NCI-H774 (cell line): Measurements from ENCODE around the gene RASGRP2.

Experiments used
- DNase-seq: peaks from one replicate; lab custom pipeline; 2025; lab: John Stamatoyannopoulos, UW

RASGRP2 gene

GRCh38 chr11:64770120-64770519 is 26.2 kb upstream of the RASGRP2 start:
- DNase-seq, result no peak

GRCh38 chr11:64769283-64769682 is 25.3 kb upstream of the RASGRP2 start:
- no peak for DNase-seq

DNA sequence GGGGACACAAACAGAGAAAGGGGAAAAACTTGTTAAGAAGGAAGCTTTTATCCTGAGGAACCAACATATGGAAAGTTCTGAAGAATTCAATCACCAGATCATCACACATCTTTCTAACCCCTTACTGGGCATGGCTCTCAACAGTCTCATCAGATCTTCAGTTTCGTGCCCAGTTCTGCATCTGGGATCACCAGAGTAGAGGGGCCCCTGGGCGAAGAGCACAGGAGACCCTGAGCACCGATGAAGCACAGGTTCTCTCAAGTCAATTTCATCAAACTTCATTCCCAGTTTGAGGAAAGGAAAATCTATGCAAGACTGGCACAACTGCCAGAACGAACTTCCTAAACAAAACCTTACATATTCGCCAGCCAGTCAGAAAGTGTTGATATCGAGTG is 24.4 kb upstream of the RASGRP2 start:
- DNase-seq, result no peak

GRCh38 chr11:64767344-64768299 is 23.7 kb upstream of the RASGRP2 start:
- no peak for DNase-seq

GRCh38 chr11:64766881-64767280 is 22.9 kb upstream of the RASGRP2 start:
- DNase-seq, result no peak

DNA sequence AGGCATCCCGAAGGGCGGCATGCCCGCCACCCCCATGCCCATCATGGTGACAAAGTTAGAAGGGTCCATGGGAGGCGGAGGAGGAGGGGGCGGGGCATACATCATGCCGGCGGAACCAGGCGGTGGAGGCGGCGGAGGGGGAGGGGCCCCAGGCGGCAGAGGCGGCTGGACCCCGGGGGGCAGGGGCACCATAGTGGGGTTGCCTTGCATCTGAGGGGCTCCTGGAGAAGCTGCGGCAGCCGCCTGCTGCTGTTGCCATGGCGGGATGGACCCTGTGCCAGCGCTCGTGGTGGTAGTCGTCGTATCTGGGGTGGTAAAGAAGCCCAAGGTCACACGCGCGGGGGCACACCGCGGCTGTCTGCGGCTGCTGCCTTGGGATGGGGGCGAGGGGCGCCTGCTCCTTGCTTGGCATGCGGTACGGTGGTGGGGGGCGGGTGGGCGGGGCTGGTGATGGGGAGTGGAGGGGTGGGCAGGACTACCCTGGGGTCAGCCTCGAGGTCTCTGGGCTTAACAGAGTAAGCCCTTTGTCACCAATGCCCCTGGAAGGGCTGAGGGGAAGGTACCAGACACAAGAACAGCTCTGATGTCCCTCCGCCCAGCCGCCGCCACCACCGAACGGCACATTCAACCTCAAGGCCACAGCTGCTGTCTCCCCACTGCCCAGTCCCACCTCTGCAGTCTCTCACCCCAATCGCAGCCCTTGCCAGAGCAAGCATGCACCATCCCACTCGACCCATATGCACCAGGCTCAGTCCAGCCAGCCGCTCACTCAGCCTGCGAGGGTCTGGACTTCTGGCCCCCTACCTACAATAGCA is 22.1 kb upstream of the RASGRP2 start:
- DNase-seq, result no peak

- no peak for DNase-seq
These were observed 21.4 kb upstream of the RASGRP2 start for GRCh38 chr11:64765291-64765850.

DNA sequence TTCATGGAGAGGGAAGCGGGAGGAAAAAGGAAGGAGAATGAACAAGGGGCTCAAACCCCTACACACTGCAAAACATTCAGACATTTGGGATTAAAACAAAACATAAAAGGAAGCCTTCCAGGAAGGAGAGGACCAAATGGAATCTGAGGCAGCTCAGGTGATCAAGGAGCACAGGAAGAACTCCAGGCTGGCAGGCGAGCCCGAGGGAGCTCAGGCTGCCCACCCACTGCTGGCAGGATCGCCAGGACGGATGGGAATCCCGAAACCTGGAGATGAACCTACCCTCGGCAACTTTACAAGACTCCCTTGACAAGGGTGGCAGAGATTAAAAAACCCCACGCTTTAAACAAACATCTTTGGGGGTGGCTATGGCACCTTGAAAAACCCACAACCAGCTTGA is 20.8 kb upstream of the RASGRP2 start:
- DNase-seq, result no peak

DNA sequence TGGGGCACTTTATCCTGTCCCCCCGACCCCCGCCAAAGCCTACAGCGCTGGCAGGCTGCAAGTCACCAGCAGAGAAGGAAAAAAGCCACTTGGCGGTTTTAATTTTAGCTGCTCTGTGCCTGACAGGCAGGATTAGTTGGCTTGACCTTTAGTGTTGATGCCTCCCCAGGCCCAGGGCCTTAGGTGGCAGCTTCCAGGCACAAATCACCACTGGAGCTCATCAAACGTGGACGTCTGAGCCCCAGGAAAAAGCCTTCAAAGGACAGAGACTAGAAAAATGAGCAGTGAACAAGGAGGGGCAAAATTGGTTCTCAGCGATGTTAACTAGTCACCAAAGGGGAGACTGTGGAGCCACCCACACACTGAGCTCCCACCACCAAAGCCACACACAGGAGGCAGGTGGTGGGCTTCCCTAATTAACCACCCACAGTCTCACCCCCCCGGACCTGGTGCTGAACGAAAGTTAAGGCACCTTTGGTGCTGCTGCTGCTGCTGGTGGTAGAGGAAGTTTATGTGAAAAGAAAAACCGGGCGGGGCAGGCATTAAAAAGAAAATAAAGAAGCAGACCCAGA is 20.2 kb upstream of the RASGRP2 start:
- no peak for DNase-seq

- no peak for DNase-seq
These were observed 19.6 kb upstream of the RASGRP2 start for GRCh38 chr11:64763526-64764039.

GRCh38 chr11:64762674-64763525 is 19.0 kb upstream of the RASGRP2 start:
- no peak for DNase-seq

DNA sequence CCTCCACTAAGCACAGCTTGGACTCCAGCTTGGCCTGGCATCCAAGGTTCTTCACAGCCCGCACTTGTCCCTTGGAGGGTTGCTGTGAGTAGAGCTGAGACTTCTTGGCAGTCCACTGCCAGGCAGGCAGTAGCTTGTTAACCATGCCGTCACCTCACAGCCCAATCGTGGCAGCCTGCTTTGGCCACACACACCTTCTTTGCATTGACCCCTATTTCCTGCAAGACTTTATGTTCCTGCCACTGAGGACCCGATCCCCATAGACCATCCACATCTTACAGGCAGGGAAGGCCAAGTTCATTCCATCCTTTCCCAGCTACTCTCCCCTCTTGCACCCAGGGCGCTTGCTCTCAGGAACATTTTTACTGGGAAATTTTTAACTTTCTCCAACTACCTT is 18.3 kb upstream of the RASGRP2 start:
- no peak for DNase-seq

DNA sequence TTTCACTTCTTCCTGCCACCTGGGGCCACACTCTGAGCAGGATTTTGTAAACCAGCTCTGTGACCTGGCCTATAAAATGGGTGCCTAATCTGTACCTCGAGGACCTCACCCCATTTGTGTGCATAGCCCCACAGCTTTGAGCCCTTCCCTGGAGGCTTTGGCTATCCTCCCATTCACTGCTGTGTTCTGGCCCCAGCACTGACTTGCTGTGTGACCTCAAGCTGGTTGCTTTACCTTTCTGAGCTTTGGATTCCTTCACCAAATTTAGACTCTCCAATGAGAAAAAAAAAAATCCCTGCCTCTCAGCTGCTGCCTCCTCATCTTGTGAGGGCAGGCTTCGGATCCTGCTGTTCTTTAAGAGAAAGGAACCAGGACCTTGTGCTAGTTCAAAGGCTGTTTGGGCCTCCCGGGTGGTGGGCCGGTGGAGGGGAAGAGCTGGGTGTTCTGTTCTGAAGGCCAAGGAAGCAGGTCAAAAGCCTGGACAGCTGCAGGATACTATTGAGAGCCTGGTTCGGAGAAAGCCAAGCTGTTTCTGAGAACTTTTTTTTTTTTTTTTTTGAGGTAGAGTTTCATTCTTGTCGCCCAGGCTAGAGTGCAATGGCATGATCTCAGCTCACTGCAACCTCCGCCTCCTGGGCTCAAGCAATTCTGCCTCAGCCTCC is 16.9 kb upstream of the RASGRP2 start:
- no peak for DNase-seq

- no peak for DNase-seq
These were observed 16.1 kb upstream of the RASGRP2 start, which contains the start of gene PYGM for GRCh38 chr11:64759722-64760719. Gene PYGM (minus strand): TSS chr11:64759974. CDS start chr11:64759898, 76 bp downstream.

GRCh38 chr11:64759131-64759721 is 15.3 kb upstream of the RASGRP2 start:
- no peak for DNase-seq

DNA sequence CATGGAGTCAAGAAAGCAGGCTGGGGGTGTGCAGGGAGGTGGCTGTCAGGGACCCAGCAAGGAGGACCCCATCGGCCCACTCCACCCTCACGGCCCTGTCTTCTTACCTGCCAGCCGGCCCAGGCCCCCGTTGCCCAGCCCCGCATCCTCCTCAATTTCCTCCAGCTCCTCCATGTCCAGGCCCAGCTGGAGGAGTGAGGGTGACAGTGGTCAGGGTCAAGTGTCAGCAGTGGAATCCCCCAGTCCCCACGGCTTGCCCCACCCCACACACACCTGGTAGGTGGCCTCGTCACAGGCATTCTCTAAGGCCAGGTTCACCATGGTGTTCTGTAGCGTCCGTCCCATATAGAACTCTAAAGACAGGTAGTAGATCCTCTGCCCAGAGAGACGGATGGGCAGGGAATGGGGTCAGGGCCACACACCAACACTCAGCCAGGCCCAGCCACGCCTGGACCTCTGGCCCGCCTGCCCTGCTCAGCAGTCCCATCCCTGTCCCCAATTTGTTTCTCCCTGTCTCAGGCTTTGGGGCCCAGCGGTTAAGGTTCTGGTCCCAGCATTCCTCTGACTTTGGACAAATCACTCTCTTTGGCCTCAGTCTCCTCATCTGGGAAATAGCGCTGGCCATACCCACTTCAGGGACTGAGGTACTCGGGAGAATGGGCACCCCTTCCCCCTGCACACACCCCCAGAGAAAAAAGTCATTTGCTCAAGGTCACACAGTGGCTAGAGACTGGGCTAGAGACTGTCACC is 14.6 kb upstream of the RASGRP2 start:
- DNase-seq, result no peak

DNA sequence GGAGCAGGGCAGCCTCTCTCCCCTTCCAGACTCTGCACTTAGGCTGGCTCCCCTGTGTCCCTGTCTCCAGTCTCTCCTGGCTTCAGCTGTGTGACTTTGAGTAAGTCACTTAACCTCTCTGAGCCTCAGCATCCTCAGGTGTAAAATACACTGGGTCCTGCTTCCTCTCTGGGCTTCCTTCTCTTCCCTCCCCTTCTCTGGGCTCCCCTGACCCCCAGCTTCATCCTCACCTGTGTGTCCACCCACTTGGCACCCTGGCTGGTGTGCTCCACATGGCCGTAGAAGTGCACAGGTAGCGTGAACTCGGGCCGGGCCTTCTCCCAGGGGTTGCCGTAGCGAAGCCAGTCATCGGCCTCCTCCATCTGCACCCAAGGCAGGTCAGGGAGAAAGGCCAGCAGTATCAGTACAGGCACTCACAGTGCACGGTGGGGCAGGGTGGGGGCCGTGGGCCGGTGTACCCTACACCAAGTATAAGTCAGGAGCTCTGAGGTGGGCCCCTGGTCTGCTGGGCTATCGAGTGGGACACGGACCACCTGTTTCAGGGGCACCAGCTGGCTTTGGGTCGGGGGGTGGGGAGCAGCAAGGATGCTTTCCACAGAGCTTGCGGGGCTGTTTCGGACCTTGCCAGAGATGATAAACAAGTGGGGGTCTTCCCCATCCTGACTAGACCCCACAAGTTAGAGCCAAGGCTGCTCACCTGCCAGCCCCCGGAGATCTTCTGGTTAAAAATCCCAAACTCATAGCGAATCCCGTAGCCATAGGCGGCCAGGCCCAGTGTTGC is 13.8 kb upstream of the RASGRP2 start:
- no peak for DNase-seq
